Measurements from ENCODE around the gene TNFRSF1B. TPM values are rescaled to one million over a fixed set of nuclear protein-coding genes. Genes with fewer than 3 reads are reported as not detected.

TNFRSF1B gene
- total RNA-seq, 1 experiment from 2014 or later = 1.3 TPM

DNA sequence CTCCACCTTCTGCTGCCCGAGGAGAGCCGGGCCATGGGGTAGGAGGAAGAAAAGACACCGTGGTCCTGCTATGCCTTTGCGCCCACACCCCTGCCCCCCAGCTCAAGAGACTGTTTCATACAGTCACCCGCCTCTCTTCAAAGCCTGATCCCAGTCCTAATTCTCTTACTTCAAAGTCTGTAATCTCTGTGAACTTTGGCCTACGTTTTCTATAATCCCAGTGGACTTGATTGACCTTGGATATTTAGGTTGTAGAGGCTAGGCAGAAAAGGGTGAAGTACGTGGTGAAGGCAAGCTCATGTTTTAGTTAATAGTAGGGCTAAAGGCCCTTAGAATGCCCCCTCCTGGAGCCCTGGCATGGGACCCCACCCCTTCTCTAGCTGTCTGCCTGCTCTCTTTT lies 91.5 kb downstream of the TNFRSF1B start:
- TF ChIP-seq, protein P1, sequence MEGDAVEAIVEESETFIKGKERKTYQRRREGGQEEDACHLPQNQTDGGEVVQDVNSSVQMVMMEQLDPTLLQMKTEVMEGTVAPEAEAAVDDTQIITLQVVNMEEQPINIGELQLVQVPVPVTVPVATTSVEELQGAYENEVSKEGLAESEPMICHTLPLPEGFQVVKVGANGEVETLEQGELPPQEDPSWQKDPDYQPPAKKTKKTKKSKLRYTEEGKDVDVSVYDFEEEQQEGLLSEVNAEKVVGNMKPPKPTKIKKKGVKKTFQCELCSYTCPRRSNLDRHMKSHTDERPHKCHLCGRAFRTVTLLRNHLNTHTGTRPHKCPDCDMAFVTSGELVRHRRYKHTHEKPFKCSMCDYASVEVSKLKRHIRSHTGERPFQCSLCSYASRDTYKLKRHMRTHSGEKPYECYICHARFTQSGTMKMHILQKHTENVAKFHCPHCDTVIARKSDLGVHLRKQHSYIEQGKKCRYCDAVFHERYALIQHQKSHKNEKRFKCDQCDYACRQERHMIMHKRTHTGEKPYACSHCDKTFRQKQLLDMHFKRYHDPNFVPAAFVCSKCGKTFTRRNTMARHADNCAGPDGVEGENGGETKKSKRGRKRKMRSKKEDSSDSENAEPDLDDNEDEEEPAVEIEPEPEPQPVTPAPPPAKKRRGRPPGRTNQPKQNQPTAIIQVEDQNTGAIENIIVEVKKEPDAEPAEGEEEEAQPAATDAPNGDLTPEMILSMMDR (IDR thresholded peaks at IDR 0.05; ENCODE audit: unreplicated experiment) = no peak
- H3K4me3 Mint-ChIP-seq (ENCODE audit: low read depth, unreplicated experiment) = no peak overlapping the region
- no peaks in the 10 kb centered on the region for H3K27me3 Mint-ChIP-seq (ENCODE audit: unreplicated experiment)
- no peaks in the 10 kb centered on the region for H3K9me3 Mint-ChIP-seq (ENCODE audit: low read depth, unreplicated experiment)
- no peak overlapping the region for H3K27ac Mint-ChIP-seq (ENCODE audit: unreplicated experiment)
- H3K4me1 Mint-ChIP-seq (ENCODE audit: low read depth, unreplicated experiment) = no peaks in the 10 kb centered on the region
- intact Hi-C loops (cut with micrococcal nuclease; ENCODE audit: unreplicated experiment) = no loop called here
- BruUV-seq (replicated peaks) = no TSS peak
- CTCF ChIA-PET = no interaction called here
- H3K36me3 Mint-ChIP-seq (ENCODE audit: insufficient read depth, unreplicated experiment) = peaks cover 13% of the 10 kb centered on the region
- DNase-seq = no peak

Small RNAs within 50 kb of the gene (microRNA-seq; reads per million reads assigned to microRNA genes)
- gene MIR4632 = not detected
- not detected for gene MIR7846

Other genes with a start within 250 kb of the TNFRSF1B start
- 33.7 and 37.8 TPM in 2 replicates for gene KIAA2013, start 240.6 kb upstream of the TNFRSF1B start, total RNA-seq (2022)
- 77.2 and 80.2 TPM in 2 replicates for gene PLOD1, start 232.3 kb upstream of the TNFRSF1B start, total RNA-seq (2022)
- gene MFN2, start 186.5 kb upstream of the TNFRSF1B start, total RNA-seq (2022) = 61.8 and 66.5 TPM in 2 replicates
- gene MIIP, start 147.5 kb upstream of the TNFRSF1B start, total RNA-seq (2022) = 23.4 and 28.8 TPM in 2 replicates
- not detected in 2 replicates for gene TNFRSF8, start 103.7 kb upstream of the TNFRSF1B start, total RNA-seq (2022)
- gene VPS13D, start 63.0 kb downstream of the TNFRSF1B start, total RNA-seq (2022) = 30.6 and 33.1 TPM in 2 replicates

Data from Calu3 (cell line).